Activated B cell treated with CpG ODN at 0.5 μM for 24 hours (primary cell): ENCODE results near the gene CADPS2. TPM values are rescaled to one million over a fixed set of nuclear protein-coding genes. Genes with fewer than 3 reads are reported as not detected.

ENCODE experiments used
- ATAC-seq: fragments of 200-7000 bp; cut with Tn5 transposase; one replicate; pipeline ENCODE4 v1.10.0; 2021; ENCODE audit warnings: low read depth, mild to moderate bottlenecking, moderate library complexity
- CTCF ChIA-PET: fragments of 350-600 bp; sonication (Branson Sonifier 250); formaldehyde crosslinking; loops from one replicate; lab custom pipeline; 2021; ENCODE audit warnings: antibody characterized with exemption; lab: Charles Lee
- POLR2A ChIA-PET: fragments of 350-600 bp; sonication (Branson Sonifier 250); formaldehyde crosslinking; loops from one replicate; lab custom pipeline; 2021; ENCODE audit warnings: antibody characterized with exemption; lab: Charles Lee
- DNase-seq: peaks from one replicate; pipeline ENCODE4 v3.0.0; 2022
- H3K27ac Mint-ChIP-seq: one replicate; pipeline ENCODE4 v1.8.0; 2020; ENCODE audit warnings: mixed read lengths
- H3K27me3 Mint-ChIP-seq: one replicate; pipeline ENCODE4 v1.8.0; 2021; ENCODE audit warnings: mixed read lengths
- H3K36me3 Mint-ChIP-seq: one replicate; pipeline ENCODE4 v1.8.0; 2021; ENCODE audit warnings: low read depth, mixed read lengths
- H3K4me1 Mint-ChIP-seq: one replicate; pipeline ENCODE4 v1.8.0; 2021; ENCODE audit warnings: mixed read lengths
- H3K4me3 Mint-ChIP-seq: one replicate; pipeline ENCODE4 v1.8.0; 2020; ENCODE audit warnings: mild to moderate bottlenecking, mixed read lengths
- H3K9me3 Mint-ChIP-seq: one replicate; pipeline ENCODE4 v1.8.0; 2020; ENCODE audit warnings: mixed read lengths
- intact Hi-C: fragments of 100-400 bp; cut with micrococcal nuclease; formaldehyde crosslinking; loops from one replicate; pipeline ENCODE4 v1.15.1; 2024
- total RNA-seq: library from RNA; stranded (reverse); gene quantifications from 2 replicates; pipeline ENCODE4 v1.2.3, GENCODE V29; 2022
- TF ChIP-seq, protein P1 (sequence below): fragments of 200-600 bp; IDR thresholded peaks from one replicate; pipeline ENCODE4 v1.8.0; 2022; ENCODE audit warnings: antibody characterized with exemption, mild to moderate bottlenecking

The CADPS2 gene
- total RNA-seq, 1 donor from 2014 or later, result not detected

DNA sequence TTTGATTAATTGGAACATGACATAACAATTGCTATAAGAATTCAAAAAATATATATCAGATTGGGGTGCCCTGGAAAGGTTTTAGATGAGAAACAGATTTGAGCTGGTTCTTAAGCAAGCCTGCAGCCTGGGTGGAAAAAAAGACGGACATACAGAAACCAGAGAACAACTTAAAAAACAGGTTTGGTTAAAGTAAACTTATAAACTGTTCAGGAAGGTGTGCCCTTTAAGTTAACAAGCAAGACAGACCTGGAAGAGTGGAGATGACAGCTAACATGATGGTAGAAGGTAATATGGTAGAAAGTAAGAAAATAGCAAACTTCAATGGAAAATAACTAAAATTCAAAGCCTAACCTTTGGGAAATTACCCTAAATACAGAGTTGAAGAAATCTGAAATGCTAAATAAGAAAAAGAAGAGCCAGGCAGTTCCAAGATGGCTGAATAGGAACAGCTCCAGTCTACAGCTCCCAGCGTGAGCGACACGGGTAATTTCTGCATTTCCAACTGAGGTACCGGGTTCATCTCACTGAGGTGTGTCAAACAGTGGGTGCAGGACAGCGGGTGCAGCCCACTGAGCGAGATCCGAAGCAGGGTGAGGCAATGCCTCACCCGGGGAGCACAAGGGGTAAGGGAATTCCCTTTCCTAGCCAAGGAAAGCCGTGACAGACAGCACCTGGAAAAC, 52.2 kb downstream of the CADPS2 start:
- Mint-ChIP-seq H3K27me3 (no peaks in the 10 kb centered on the region), H3K27ac (no peak overlapping the region), H3K4me3 (no peak overlapping the region), H3K4me1 (no peaks in the 10 kb centered on the region), H3K9me3 (peaks cover 1% of the 10 kb centered on the region), H3K36me3 (no peaks in the 10 kb centered on the region)
- TF ChIP-seq, protein P1, sequence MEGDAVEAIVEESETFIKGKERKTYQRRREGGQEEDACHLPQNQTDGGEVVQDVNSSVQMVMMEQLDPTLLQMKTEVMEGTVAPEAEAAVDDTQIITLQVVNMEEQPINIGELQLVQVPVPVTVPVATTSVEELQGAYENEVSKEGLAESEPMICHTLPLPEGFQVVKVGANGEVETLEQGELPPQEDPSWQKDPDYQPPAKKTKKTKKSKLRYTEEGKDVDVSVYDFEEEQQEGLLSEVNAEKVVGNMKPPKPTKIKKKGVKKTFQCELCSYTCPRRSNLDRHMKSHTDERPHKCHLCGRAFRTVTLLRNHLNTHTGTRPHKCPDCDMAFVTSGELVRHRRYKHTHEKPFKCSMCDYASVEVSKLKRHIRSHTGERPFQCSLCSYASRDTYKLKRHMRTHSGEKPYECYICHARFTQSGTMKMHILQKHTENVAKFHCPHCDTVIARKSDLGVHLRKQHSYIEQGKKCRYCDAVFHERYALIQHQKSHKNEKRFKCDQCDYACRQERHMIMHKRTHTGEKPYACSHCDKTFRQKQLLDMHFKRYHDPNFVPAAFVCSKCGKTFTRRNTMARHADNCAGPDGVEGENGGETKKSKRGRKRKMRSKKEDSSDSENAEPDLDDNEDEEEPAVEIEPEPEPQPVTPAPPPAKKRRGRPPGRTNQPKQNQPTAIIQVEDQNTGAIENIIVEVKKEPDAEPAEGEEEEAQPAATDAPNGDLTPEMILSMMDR, result no peak
- DNase-seq, result no peak
- ChIA-PET CTCF (no interaction called here), POLR2A (no interaction called here)
- intact Hi-C loops, result no loop called here
- ATAC-seq, result no peak

DNA sequence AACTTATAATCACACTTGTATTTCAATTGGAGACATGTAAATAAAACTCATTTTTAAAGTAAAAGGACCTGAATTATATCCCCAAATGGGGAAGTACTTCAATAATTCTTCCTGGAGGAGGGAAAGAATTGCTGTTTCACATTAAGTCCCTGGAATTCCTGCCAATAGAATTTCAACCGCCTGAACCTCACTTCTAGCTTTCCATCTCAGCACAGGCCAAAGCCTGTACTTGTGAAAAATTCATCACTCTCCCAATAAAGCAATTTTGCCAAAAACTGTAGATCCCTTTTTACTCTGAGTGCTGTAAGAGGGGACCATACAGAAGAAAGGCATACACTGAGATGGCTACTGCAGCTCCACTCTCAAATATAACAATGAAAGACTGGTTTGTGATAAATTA, 54.8 kb downstream of the CADPS2 start:
- Mint-ChIP-seq H3K4me1 (no peaks in the 10 kb centered on the region), H3K9me3 (peaks cover 1% of the 10 kb centered on the region), H3K4me3 (no peak overlapping the region), H3K27me3 (no peaks in the 10 kb centered on the region), H3K36me3 (no peaks in the 10 kb centered on the region), H3K27ac (no peak overlapping the region)
- ChIA-PET CTCF (no interaction called here), POLR2A (no interaction called here)
- DNase-seq, result no peak
- ATAC-seq, result no peak
- TF ChIP-seq, protein P1, result no peak
- intact Hi-C loops, result no loop called here

GRCh38 chr7:122829962-122830361, 56.3 kb downstream of the CADPS2 start:
- ChIA-PET POLR2A (no interaction called here), CTCF (no interaction called here)
- intact Hi-C loops, result no loop called here
- TF ChIP-seq, protein P1, result no peak
- Mint-ChIP-seq H3K4me1 (no peaks in the 10 kb centered on the region), H3K9me3 (peaks cover 1% of the 10 kb centered on the region), H3K4me3 (no peak overlapping the region), H3K27me3 (no peaks in the 10 kb centered on the region), H3K36me3 (no peaks in the 10 kb centered on the region), H3K27ac (no peak overlapping the region)
- DNase-seq, result no peak
- no peak for ATAC-seq

DNA sequence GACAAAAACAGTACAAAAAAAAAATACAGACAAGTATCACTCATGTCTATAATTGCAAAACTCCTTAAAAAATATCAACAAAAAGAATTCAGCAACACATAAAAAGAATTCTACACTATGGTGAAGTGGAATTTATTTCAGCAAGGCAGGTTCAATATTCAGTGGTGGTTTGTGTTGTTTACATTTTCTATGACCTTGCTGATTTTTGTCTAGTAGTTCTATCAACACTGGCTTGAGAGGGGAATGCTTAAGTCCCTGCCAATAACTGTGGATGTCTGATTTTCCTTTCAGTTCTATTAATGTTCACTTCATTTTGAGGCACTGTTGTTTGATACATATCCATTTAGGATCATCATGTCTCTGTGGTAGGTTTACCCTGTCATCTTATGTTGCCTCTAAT, 58.5 kb downstream of the CADPS2 start:
- DNase-seq (no peak), ATAC-seq (no peak)
- peaks cover 1% of the 10 kb centered on the region for H3K9me3 Mint-ChIP-seq
- H3K27me3 Mint-ChIP-seq, result no peaks in the 10 kb centered on the region
- POLR2A ChIA-PET, result no interaction called here
- H3K4me1 Mint-ChIP-seq, result no peaks in the 10 kb centered on the region
- no peaks in the 10 kb centered on the region for H3K36me3 Mint-ChIP-seq
- CTCF ChIA-PET, result no interaction called here
- intact Hi-C loops, result no loop called here
- no peak overlapping the region for H3K27ac Mint-ChIP-seq
- H3K4me3 Mint-ChIP-seq, result no peak overlapping the region
- TF ChIP-seq, protein P1, result no peak

DNA sequence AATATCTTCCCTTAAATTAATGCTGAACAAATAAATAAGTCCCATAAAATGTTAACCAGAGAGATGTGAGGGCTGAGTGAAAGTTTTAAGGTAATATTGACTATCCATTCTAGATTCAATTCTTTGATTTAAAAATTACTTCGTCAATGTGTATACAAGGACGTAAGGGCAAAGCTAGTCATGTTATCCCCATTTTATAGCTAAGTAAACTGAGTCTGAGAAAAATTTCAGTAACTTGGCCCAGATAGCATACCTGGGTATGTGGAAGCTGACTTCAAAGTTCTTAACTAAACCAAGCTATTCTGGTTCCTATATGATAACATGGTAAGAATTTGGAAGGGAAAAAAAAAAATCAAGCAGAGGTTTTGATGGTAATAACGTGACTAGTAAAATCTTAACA, 72.4 kb downstream of the CADPS2 start:
- Mint-ChIP-seq H3K9me3 (peaks cover 2% of the 10 kb centered on the region), H3K36me3 (no peaks in the 10 kb centered on the region), H3K4me1 (no peaks in the 10 kb centered on the region), H3K27me3 (no peaks in the 10 kb centered on the region), H3K27ac (no peak overlapping the region), H3K4me3 (no peak overlapping the region)
- intact Hi-C loops, result no loop called here
- ChIA-PET POLR2A (no interaction called here), CTCF (no interaction called here)
- DNase-seq (no peak), ATAC-seq (no peak)
- TF ChIP-seq, protein P1, result no peak
